NCI-H2029 (cell line): ENCODE results near the gene SLC17A5.
"Not testable (repeated sequence)": the region's sequence is repeated elsewhere in the genome, so short reads cannot be mapped to it uniquely, and the experiment has no call there.

ENCODE experiments used
- DNase-seq: peaks from one replicate; lab custom pipeline; 2025; lab: John Stamatoyannopoulos, UW

The SLC17A5 gene, protein sequence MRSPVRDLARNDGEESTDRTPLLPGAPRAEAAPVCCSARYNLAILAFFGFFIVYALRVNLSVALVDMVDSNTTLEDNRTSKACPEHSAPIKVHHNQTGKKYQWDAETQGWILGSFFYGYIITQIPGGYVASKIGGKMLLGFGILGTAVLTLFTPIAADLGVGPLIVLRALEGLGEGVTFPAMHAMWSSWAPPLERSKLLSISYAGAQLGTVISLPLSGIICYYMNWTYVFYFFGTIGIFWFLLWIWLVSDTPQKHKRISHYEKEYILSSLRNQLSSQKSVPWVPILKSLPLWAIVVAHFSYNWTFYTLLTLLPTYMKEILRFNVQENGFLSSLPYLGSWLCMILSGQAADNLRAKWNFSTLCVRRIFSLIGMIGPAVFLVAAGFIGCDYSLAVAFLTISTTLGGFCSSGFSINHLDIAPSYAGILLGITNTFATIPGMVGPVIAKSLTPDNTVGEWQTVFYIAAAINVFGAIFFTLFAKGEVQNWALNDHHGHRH

DNA sequence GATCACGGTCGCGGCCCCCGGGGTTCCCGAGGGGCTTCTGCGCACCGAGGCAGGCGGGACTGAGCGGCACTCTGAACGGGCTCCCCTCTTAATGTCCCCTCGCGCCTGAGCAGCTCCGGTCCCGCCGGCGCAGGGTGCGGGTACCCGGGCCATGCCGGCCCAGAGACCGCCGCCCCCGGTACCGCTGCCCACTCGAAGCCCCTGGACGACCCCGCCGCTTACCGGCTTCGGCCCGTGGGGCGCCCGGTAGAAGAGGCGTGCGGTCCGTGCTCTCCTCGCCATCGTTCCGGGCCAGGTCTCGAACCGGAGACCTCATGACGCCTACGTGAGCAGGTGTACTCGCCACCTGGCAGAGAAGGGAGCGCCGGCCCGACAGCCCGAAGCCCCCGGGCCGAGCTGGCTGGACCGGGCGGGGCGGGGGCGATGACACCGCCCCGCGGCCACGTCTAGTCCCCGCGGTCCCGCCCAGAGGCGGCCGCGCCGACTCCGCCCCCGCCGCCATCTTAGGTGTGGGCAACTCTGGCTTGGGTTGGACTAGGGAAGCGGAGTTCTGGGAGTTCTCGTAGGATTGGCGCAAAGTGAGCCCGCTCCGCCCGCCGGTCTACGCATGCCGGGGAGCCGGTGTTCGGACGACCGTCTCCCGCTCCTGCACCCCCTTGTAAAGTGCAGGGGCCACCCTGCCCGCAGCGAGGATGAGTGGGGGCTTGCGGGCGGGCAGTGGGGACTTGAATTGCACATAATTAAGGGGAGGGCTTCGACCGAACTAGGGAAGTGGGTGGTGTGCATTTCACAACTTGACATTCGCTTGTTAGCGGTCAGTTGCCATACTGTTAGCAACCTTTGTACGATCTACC is at the start of gene SLC17A5:
SLC17A5 (minus strand) TSS at position 422 of the 854 bp plus-strand sequence; CDS start at position 316, 106 bp downstream.
- DNase-seq = peak; percentile 91

DNA sequence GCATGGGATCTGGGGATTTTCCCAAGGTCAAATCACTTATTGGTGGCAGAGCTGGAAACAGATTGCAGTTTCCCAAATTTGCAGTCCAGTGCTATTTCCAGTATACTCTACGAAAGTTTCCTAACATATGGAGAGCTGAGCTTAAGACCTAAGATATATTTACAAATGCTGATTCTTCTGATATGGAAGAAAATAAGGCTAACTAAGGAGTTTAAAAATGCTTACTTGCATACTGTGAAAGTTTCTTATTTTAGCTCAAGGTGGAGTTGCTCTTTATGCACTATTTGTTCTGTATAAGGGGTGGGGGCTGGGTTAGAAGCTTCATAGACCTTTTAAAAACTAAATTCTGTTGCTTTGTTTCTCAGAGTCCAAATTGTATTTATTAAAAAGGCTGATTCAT is 49.7 kb upstream of the SLC17A5 start:
- DNase-seq = no peak

DNA sequence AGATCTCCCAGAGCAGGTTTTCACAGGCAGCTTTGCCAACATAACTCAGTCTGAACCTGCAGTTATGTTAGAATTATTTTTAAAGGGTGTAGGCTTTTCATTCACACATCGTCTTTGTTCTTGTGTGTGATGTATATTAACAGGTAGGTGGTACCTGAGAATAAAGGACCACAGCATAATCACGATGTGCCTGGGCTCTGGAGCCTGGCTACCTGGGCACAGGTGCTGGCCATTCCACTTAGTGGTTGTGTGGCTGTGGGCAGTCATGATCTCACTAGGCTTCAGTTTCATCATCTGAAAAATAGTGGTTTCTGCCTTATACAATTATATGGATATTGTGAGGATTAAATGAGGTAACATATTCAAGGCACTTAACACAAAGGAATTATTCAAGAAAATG is 48.7 kb upstream of the SLC17A5 start:
- DNase-seq = no peak

DNA sequence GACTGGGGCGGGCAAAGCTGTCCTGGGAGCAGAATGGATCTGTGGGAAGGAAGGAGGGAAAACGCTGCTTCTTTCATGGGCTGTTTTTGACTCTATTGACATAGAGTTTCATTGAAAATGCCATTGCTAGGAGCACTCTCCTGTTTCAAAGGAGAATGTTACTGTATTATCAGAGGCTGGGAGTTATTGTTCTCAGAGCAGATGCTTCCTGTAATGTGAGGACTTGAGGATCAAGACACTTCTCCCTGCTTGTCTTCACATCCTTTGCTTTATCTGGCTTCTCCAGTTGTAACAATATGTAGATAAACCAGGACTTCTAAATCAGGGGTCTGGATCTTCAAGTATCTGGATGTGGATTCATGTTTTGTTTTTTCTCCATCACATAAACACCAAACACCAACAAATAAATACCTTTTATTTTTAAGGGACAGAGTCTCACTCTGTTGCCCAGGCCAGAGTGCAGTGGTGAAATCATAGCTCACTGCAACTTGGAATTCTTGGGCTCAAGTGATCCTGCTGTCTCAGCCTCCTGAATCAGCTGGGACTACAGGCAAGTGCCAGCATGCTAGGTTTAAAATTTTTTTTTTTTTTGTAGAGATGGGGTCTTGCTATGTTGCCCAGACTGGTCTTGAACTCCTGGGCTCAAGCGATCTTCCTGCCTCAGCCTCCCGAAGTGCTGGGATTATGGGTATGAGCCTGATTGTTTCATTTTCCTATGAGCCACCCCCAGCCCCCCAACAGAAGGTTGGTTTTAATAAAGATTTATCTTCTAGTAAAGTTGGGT is 46.1 kb upstream of the SLC17A5 start:
- no peak for DNase-seq

DNA sequence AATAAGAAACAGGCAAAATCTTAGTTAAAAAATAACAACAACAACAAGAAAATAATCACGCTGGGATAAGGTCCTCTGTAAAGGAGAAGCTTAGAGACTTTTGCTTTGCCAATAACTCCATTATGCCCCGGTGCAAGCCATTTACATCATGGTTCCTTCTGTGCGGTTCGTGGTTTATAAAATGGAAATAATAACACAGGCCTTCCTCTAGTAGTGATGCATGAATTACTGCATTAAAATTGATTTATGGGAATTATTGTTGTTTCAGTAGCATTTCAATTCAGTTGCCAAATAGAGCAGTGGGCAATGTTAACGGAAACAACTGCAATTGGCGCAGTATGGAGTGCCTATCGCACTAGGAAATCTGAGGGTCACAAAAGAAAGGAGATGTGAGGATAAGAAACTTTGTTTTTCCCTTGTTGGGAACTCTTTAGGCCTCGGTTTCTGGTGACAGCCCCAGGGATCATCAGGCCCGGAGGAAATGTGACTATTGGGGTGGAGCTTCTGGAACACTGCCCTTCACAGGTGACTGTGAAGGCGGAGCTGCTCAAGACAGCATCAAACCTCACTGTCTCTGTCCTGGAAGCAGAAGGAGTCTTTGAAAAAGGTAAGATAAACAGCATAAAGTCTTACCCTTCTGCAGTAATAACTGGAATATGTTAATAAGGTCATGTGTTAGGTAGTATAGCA is 43.3 kb upstream of the SLC17A5 start:
- DNase-seq = no peak

DNA sequence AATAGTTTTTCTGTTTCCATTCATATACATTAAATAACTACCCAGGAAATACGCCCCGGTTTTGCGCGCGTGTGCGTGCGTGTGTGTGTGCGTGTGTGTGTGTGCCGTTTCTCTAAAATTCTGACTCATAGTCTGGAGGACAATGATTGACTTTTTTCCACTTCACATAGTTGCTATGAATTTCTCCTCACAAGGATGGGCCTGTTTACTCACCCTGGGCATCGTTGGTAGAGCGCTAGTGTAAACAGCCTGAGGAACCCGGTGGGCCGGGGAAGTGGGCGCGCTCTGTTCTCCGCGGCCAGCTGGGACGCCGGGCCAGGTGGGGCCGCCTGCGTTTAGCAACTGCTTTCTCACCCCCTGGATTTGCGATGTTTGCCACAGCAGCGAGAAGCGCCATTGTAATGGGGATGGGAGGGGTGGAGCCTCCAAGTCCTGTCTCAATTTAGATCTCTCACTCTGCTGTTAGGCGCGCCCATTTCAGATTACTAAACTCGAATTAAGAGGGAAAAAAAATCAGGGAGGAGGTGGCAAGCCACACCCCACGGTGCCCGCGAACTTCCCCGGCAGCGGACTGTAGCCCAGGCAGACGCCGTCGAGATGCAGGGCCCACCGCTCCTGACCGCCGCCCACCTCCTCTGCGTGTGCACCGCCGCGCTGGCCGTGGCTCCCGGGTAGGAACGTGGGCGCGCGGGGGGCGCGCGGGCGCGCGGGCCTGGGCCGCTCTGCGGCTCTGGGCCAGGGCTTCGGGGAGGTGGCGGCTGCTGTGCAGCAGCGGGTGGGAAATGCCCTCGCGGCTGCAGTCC is 42.0 kb upstream of the SLC17A5 start, which contains the start of gene CD109:
CD109 (plus strand) TSS at position 585 of the 803 bp plus-strand sequence; CDS start at position 598, 13 bp downstream.
- DNase-seq = no peak

DNA sequence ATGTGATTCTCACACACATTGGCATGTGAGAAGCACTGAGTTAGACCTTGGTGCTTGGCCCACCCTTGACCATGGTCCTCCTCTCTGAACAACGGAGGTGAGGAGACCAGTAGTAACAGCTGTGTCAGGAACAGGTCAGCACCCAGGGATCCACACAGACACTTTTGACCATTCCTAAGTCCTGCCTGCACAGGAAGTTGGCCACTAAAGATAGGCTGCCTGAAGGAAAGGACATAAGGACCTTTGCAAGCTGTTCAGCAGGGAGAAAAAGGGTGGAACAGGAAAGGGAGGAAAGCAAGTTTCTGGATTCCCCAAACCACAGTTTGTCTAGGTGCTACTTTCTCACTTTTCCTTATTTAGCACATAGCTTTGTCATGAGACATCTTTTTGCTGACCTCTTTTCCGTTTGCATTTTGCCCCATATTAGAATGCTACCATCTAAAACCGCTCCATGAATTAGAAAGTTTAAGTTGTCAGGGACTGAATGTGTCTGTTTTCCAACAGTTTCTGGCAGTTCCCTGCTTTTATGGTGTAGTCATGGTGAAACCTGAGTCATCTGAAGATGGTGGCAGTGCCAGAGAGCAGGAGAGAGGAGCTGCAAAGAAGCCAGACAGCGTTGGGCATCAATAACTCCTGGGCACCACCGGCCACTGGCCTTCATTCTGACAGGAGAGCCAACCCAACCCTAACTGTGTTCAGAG is 41.1 kb upstream of the SLC17A5 start:
- no peak for DNase-seq

DNA sequence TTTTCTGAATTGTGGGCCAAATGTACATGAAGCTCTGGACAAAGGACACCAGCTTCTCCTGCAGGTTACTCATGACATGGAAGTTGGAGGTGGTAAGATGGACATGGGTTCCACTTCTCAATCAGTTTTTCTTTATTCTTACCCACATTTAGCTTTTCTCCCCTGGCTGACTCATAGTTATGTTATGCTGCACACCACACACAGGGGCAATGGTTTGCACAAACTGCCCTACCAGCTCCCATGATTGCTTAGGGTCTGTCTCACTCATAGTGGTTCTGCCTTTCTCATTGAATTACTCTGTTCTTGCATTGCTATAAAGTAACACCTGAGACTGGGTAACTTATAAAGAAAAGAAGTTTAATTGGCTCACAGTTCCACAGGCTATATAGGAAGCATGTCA is 37.7 kb upstream of the SLC17A5 start:
- DNase-seq = no peak

DNA sequence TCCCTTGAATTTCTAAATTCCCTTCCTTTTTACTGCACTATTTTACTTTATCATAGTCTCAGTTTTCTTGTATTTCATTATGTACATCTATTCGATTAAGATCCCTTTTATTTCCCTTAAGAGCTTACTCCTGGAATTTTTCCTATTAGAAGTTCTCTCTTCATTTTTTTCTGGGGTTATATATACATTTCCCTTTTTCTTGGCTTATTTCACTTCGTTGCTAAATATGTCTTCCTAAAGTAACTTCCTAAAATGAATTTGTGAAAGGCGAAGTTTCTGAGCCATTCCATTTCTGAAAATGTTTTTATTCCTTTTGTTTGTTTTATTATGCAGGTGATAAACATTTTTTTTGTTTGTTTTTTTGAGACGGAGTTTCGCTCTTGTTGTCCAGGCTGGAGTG is 36.3 kb upstream of the SLC17A5 start:
- no peak for DNase-seq

DNA sequence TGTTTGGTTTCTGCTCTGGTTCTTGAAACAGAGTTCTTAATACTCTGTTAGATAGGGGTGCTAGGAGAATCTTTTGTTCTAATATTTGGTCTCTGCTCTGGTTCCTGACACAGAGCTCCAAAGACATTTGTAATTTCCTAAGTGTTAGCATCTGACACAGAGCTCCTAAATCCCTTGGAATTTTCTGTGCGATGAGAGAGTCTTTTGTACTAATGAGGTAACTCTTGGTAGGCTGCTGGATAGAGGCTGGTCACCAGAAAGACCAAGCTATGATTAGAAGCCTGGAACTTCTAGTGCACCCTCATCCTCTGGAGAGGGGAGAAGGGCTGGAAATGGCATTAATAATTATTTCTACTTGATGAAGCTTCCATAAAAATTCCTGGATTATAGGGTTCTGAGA is 34.6 kb upstream of the SLC17A5 start:
- DNase-seq = no peak

DNA sequence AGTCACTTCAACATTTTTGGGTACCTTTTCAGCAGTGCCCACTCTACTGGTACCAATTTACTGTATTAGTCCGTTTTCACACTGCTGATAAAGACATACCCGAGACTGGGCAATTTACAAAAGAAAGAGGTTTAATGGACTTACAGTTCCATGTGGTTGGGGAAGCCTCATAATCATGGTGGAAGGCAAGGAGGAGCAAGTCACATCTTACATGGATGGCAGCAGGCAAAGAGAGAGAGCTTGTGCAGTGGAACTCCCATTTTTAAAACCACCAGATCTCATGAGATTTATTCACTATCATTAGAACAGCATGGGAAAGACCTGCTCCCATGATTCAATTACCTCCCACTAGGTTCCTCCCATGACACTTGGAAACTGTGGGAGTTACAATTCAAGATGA is 29.8 kb upstream of the SLC17A5 start:
- DNase-seq = not testable (repeated sequence)

DNA sequence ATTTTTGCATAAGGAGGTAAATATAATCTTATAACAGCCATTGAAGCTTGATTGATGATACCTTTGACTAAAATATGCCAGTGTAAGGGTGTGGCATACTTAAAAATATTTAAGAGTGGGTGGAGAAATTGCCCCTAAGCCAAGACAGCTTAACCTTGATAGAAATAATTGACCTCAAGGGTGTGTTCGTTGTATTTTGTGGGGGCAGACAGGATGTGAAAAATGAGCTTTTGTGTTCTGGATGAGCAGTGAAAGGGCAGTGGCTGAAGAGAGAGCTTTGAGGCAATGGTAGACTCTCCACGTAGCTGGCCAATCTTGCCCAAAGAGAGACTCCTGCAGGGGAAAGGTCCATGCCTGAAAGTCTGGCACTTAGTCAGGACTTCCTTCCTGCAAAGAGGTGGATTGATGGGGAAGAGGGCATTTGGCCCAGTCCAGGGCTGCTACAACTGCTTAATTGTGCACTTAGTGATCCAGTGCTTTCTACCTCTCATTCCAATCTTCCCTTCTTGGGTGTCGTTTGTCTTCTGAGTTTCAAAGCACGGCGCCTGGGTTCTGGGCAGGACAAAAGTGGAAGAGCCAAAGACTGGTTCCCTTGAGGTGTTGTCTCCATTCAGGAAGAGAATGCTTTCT is 26.6 kb upstream of the SLC17A5 start:
- no peak for DNase-seq

DNA sequence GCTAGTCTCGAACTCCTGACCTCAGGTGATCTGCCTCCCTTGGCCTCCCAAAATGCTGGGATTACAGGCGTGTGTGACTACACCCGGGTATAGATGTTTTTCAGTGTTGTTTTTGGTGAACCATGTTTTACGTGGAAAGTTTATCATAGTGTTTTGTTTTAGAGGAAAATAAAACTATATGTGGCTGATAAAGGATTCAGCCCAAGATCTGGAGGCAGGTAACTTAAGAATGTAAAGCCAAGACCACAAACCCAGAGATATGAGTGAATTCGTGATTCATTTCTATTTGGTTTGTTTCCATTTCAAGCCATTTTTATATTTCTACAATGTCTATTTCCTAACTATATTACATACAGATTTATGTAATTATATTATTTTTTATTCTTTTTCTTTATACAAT is 26.1 kb upstream of the SLC17A5 start:
- not testable (repeated sequence) for DNase-seq

DNA sequence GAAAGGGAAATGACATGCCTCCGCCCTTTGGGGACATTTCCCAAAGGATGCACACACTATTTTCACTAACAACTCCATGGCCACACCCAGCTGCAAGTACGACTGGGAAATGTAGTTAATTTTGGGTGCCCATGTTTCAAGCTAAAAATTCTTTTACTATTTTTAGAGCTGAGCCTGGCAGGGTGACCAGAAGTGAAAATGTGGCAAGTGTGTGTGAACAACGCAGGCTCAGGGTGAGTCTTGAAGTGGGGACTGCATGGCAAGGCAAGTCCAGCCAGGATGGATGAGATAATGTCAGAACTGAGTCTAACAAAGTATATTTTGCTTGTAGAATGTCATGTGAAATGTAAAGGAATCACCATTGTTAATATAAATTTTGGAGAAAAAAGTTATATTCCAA is 25.2 kb upstream of the SLC17A5 start:
- no peak for DNase-seq

DNA sequence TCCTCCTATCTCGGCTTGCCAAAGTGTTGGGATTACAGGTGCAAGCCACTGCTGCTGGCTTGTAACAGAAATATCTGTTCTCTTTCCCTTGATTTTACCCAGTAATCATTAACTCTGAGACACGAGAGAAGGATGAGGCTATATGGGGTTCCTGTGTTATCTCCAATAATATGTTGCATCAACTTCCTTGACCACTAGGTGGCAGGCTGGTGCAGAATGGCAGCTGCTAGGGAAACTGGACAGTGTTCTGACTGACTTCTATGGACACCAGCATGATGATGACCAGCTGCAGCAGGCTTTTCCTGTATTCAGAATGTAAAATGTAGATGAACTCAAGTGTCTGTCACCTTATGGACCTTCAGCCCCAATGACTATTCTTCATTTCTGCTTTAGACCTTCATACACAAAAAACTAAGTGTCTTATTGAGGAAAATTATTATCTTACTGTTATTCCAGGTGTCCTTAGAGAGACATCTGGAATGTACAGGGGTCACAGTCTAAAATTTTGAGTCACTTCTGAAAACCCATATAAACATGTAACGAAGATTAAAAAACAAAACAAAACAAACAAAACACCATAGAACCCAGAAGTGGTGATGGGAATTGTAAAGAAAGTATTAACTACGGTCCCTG is 21.8 kb upstream of the SLC17A5 start:
- peak; percentile 60 for DNase-seq

DNA sequence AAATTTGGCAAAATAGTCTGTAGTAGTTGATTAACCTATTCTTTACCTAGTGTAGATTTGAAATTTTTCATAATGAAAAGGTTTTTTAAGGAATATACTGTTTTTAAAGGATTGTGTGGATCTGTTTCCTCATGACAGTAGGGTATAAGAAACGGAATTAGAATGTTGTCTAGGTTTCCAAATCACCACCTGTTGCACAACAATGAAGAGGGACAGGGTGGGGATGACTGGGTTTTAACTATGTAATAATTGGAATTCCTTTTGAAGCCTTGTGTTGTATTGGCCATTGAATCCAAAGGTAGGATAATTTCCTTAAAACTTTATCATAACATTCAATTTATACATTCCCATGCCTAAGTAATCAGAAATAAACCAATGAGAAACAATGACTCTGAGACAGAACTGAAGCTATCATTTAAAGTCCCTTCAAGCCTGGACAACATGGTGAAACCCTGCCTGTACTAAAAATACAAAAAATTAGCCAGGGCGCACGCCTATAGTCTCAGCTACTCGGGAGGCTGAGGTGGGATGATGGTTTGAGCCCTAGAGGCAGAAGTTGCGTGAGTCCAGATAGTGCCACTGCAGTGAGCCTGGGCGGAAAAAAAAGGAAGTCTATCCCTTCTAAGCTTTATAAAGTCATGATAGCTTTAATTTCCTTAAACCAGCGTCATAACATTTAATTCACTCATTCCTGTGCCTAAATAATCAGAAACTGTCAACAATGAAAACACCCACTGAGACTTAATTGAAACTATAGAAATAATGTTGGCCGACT is 18.3 kb upstream of the SLC17A5 start:
- no peak for DNase-seq

DNA sequence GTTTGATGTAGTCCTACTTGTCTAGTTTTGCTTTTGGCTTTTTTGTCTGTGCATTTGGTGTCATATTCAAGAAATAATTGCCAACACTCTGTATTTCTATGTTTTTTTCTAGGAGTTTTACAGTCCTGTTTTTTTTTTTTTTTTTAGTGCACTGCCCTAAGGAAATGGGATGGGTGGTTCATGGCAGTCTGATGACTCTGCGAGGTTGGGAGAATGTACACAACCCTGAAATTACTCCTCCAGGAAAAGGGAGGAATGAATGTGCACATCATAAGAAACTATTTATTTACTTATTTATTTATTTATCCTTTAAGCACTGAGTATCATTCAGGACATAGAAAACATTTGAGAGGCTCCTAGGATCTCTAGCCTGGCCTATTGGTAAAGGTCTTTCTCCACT is 15.2 kb upstream of the SLC17A5 start:
- no peak for DNase-seq

DNA sequence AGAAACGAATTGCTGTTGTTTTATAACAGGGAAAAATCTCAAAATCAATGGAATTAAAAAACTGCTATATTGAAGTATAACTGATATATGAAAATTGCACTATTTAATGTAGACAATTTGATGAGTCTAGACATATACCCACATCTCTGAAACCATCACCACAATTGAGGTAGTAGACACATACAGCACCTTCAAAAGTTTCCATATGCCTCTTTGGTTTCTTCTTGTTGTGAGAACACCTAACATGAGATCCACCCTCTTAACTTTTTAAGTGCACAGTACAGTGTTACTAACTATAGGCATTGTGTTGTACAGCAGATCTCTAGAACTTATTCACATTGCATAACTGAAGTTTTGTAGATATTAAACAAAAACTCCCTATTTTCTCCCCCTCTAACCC is 14.0 kb upstream of the SLC17A5 start:
- no peak for DNase-seq
